Transverse colon (tissue), 4 donors: ENCODE results near the gene ISCA1. TPM values are rescaled to one million over a fixed set of nuclear protein-coding genes. Genes with fewer than 3 reads are reported as not detected.

Source experiments
- DNase-seq: peaks from one replicate; pipeline ENCODE4 v3.0.0-alpha.2; 2019
- H3K27ac ChIP-seq, 4 donors: fragments of 200-600 bp; sonication (generic); 2 replicates each; pipeline ENCODE4 v1.5.1; 2016 to 2018; ENCODE audit warnings: inconsistent platforms in 4 of 4
- H3K27me3 ChIP-seq: fragments of 200-600 bp; sonication (generic); 2 replicates; pipeline ENCODE4 v1.5.1; 2017; ENCODE audit warnings: inconsistent platforms
- H3K36me3 ChIP-seq, 4 donors: fragments of 200-600 bp; sonication (generic); 2 replicates each; pipeline ENCODE4 v1.5.1; 2017 to 2019; ENCODE audit warnings: inconsistent platforms in 4 of 4
- H3K4me1 ChIP-seq, 4 donors: fragments of 200-600 bp; sonication (generic); 2 replicates each; pipeline ENCODE4 v1.5.1; 2017 to 2020; ENCODE audit warnings: inconsistent platforms in 4 of 4
- H3K4me3 ChIP-seq, 4 donors: fragments of 200-600 bp; sonication (generic); 1 replicate in 1 of 4; 2 replicates in 3 of 4; pipeline versions ENCODE4 v1.5.1 to v1.6.1; 2017 to 2019; ENCODE audit warnings: inconsistent platforms in 4 of 4
- H3K9me3 ChIP-seq, 2 donors: fragments of 200-600 bp; sonication (generic); 2 replicates each; pipeline ENCODE4 v1.5.1; 2017 to 2019; ENCODE audit warnings: inconsistent platforms in 2 of 2
- EP300 ChIP-seq: sonication (generic); formaldehyde crosslinking; IDR thresholded peaks from one replicate; pipeline ENCODE4 v1.6.1; 2017; ENCODE audit warnings: antibody characterized with exemption, low read depth
- POLR2A ChIP-seq: fragments of 450-650 bp; IDR thresholded peaks from one replicate; pipeline ENCODE4 v1.6.1; 2016; ENCODE audit warnings: antibody characterized with exemption, mild to moderate bottlenecking, moderate library complexity
- POLR2AphosphoS5 ChIP-seq, 3 donors: sonication (generic); formaldehyde crosslinking; IDR thresholded peaks; one replicate each; pipeline ENCODE4 v1.6.1; 2016; ENCODE audit warnings: antibody characterized with exemption in 3 of 3
- WGBS, 2 donors: methylation state at CpG; one replicate each; pipeline ENCODE4 v1.1.5; 2018; ENCODE audit warnings: low coverage in 1 of 2; 5-methylcytosine and 5-hydroxymethylcytosine counted together
- in situ Hi-C, 4 donors: fragments of 200-750 bp; cut with MboI; loops; one replicate each; pipeline versions ENCODE4 v1.15.0 to v1.15.1; 2017; ENCODE audit warnings: low sequenced_read_pairs in 3 of 4, low pct_ligation_motif_present in 1 of 4, low pct_unique_long_range_greater_than_20kb in 1 of 4
- intact Hi-C: fragments of 100-400 bp; cut with DNase I; formaldehyde crosslinking; loops from one replicate; pipeline ENCODE4 v1.15.1; 2023; ENCODE audit warnings: low total_unique reads
- total RNA-seq, 4 donors: library from RNA; depleted of rRNA; stranded (reverse); fragments of >200 nt; gene quantifications; one replicate each; pipeline ENCODE4 v1.1.0, GENCODE V29; 2016
- TF ChIP-seq, protein P1 (sequence below), 5 experiments: fragments of 200-600 bp in 3 of 5; fragments of 450-650 bp in 2 of 5; sonication (generic) in 3 of 5; IDR thresholded peaks; 1 replicate in 2 of 5; 2 replicates in 3 of 5; pipeline ENCODE4 v1.5.1; 2016 to 2017; ENCODE audit warnings: antibody characterized with exemption in 5 of 5, inconsistent platforms in 3 of 5, mild to moderate bottlenecking in 2 of 5, moderate library complexity in 1 of 5

Gene ISCA1
- total RNA-seq, 4 donors from 2014 or later, result 2.2 to 38.4 (median 29.4) TPM

DNA sequence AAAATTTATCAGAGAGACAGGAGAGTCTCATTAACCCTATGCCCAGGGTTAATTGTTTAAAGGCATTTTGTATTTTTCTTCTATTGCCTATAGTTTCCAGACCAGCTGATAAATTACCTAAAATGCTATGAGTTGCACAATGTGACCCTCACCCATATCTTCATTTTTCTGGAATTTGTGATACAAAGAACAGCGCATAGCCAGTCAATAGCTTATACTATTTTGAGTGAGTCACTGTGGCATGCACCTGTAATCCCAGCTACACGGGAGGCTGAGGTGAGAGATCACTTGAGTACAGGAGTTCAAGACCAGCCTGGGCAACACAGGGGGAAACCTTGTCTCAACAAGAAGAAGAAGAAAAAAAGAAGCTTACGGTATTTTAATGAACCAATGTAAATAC is 25.7 kb downstream of the ISCA1 start:
- Histone ChIP-seq H3K4me3 (no peak overlapping the region), H3K27me3 (no peaks in the 10 kb centered on the region), H3K27ac (no peak overlapping the region), H3K36me3 (no peaks in the 10 kb centered on the region), H3K4me1 (no peaks in the 10 kb centered on the region), H3K9me3 (peaks cover 3 to 7% of the 10 kb centered on the region in 2 donors)
- TF ChIP-seq, protein P1, sequence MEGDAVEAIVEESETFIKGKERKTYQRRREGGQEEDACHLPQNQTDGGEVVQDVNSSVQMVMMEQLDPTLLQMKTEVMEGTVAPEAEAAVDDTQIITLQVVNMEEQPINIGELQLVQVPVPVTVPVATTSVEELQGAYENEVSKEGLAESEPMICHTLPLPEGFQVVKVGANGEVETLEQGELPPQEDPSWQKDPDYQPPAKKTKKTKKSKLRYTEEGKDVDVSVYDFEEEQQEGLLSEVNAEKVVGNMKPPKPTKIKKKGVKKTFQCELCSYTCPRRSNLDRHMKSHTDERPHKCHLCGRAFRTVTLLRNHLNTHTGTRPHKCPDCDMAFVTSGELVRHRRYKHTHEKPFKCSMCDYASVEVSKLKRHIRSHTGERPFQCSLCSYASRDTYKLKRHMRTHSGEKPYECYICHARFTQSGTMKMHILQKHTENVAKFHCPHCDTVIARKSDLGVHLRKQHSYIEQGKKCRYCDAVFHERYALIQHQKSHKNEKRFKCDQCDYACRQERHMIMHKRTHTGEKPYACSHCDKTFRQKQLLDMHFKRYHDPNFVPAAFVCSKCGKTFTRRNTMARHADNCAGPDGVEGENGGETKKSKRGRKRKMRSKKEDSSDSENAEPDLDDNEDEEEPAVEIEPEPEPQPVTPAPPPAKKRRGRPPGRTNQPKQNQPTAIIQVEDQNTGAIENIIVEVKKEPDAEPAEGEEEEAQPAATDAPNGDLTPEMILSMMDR (IDR thresholded peaks at IDR 0.05), result no peak
- no peak for TF ChIP-seq EP300
- no peak for TF ChIP-seq POLR2A
- no peak for TF ChIP-seq POLR2AphosphoS5 (IDR thresholded peaks at IDR 0.05)
- 86 to 100% methylated on average over 2 to 3 of the region's 3 CpGs for WGBS, 2 donors
- intact Hi-C loops, result no loop called here
- no peak for DNase-seq
- in situ Hi-C loops, result no loop called here

GRCh38 chr9:86253577-86253976 is 28.8 kb downstream of the ISCA1 start:
- TF ChIP-seq, protein P1 (IDR thresholded peaks at IDR 0.05), result no peak
- no peak for TF ChIP-seq POLR2A
- no peak for TF ChIP-seq POLR2AphosphoS5 (IDR thresholded peaks at IDR 0.05)
- no peak for TF ChIP-seq EP300
- Histone ChIP-seq H3K4me1 (no peaks in the 10 kb centered on the region), H3K9me3 (peaks cover 3 to 7% of the 10 kb centered on the region in 2 donors), H3K4me3 (no peak overlapping the region), H3K27me3 (no peaks in the 10 kb centered on the region), H3K27ac (no peak overlapping the region), H3K36me3 (no peaks in the 10 kb centered on the region)
- in situ Hi-C loops (no loop called here), intact Hi-C loops (no loop called here)
- no peak for DNase-seq
- 83 to 99% methylated on average over 1 to 3 of the region's 3 CpGs for WGBS, 2 donors

DNA sequence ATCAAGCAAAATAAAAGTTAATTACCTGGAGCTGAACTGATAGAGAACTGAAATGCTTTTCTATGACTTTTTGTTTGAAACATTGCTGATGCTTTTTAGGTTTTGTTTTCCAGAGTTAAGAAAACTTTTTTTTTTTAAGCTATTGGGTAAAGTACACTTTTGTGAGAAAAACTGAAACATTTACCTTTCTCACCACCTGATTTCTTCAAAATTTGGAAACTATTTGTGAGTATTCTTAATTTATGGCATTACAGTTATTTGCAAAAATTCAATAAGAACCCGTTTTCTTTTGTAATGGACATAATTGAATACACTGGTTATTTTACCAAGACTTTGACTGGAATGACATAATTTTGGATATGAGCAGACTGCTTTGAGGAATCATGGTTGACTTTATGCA is 29.5 kb downstream of the ISCA1 start:
- no peak for DNase-seq
- Histone ChIP-seq H3K9me3 (peaks cover 3 to 7% of the 10 kb centered on the region in 2 donors), H3K4me1 (no peaks in the 10 kb centered on the region), H3K4me3 (no peak overlapping the region), H3K27me3 (no peaks in the 10 kb centered on the region), H3K36me3 (no peaks in the 10 kb centered on the region), H3K27ac (no peak overlapping the region)
- in situ Hi-C loops (no loop called here), intact Hi-C loops (no loop called here)
- TF ChIP-seq POLR2AphosphoS5 (IDR thresholded peaks at IDR 0.05) (no peak), EP300 (no peak)
- TF ChIP-seq, protein P1 (IDR thresholded peaks at IDR 0.05), result no peak
- 88 to 96% methylated on average over 1 of the region's 1 CpG for WGBS, 2 donors

GRCh38 chr9:86250123-86250522 is 32.2 kb downstream of the ISCA1 start:
- H3K27me3 ChIP-seq, result no peaks in the 10 kb centered on the region
- H3K27ac ChIP-seq, result no peak overlapping the region
- intact Hi-C loops (no loop called here), in situ Hi-C loops (no loop called here)
- TF ChIP-seq POLR2A, result no peak
- TF ChIP-seq, protein P1 (IDR thresholded peaks at IDR 0.05), result no peak
- no peak for TF ChIP-seq POLR2AphosphoS5 (IDR thresholded peaks at IDR 0.05)
- no peak for TF ChIP-seq EP300
- peaks cover 3 to 7% of the 10 kb centered on the region in 2 donors for H3K9me3 ChIP-seq
- no peaks in the 10 kb centered on the region for H3K4me1 ChIP-seq
- no peak for DNase-seq
- H3K4me3 ChIP-seq, result no peak overlapping the region
- no peaks in the 10 kb centered on the region for H3K36me3 ChIP-seq
